HCT116 (cell line): ENCODE data around the gene SAT1.

Source experiments
- RAD21 ChIP-seq: IDR thresholded peaks from 2 replicates; pipeline ENCODE4 v1.6.1; 2012; ENCODE audit warnings: low read depth, mild to moderate bottlenecking
- REST ChIP-seq: IDR thresholded peaks from 2 replicates; pipeline ENCODE4 v1.6.1; 2012; ENCODE audit warnings: low read depth

GRCh38 chrX:23822397-23822796 lies 39.4 kb downstream of the SAT1 start:
- TF ChIP-seq REST (no peak), RAD21 (no peak)
